Measurements from ENCODE around the gene APOL6.

DNA sequence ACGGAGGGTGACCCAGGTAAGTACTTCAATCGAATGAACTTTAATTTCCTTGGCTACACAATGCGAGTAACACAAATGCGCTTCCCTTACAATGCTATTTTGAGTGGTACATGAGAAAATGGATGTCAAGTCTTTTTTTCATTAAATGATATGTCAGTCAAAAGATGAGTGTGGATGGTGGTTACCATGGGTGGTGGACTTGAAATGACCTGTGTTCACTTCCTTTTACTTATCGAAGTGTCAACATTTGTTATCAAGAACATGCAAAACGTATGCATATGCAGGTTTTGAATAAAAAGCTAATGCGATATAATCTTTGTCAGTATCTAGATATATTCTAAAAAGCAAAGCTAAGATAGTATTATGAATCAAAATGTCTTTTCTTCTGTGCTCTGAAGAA lies 60.7 kb downstream of the APOL6 start:
- TF ChIP-seq, protein P1, sequence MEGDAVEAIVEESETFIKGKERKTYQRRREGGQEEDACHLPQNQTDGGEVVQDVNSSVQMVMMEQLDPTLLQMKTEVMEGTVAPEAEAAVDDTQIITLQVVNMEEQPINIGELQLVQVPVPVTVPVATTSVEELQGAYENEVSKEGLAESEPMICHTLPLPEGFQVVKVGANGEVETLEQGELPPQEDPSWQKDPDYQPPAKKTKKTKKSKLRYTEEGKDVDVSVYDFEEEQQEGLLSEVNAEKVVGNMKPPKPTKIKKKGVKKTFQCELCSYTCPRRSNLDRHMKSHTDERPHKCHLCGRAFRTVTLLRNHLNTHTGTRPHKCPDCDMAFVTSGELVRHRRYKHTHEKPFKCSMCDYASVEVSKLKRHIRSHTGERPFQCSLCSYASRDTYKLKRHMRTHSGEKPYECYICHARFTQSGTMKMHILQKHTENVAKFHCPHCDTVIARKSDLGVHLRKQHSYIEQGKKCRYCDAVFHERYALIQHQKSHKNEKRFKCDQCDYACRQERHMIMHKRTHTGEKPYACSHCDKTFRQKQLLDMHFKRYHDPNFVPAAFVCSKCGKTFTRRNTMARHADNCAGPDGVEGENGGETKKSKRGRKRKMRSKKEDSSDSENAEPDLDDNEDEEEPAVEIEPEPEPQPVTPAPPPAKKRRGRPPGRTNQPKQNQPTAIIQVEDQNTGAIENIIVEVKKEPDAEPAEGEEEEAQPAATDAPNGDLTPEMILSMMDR (IDR thresholded peaks at IDR 0.05; ENCODE audit: poor library complexity): no peak
- no peak for TF ChIP-seq EZH2 (IDR thresholded peaks at IDR 0.05; ENCODE audit: borderline replicate concordance)
